HepG2 (cell line): ENCODE data around the gene UTS2R. TPM values are rescaled to one million over a fixed set of nuclear protein-coding genes. Genes with fewer than 3 reads are reported as not detected.

Experiments
- CEBPG ChIP-seq: IDR thresholded peaks from 2 replicates; pipeline ENCODE4 v1.6.1; 2016
- DNMT1 ChIP-seq: sonication (generic); formaldehyde crosslinking; IDR thresholded peaks from 2 replicates; pipeline ENCODE4 v1.5.1; 2020; ENCODE audit warnings: mild to moderate bottlenecking, missing genetic modification reagents
- ELF3 ChIP-seq: IDR thresholded peaks from 2 replicates; pipeline ENCODE4 v1.6.1; 2016; ENCODE audit warnings: missing genetic modification reagents, missing compliant biosample characterization
- FOXK1 ChIP-seq: sonication (generic); formaldehyde crosslinking; IDR thresholded peaks from 2 replicates; pipeline ENCODE4 v1.4.0; 2020; ENCODE audit warnings: low read depth, missing genetic modification reagents, borderline replicate concordance
- FOXM1 ChIP-seq: sonication (generic); formaldehyde crosslinking; IDR thresholded peaks from 2 replicates; pipeline ENCODE4 v1.5.0; 2020; ENCODE audit warnings: missing genetic modification reagents
- HOXD1 ChIP-seq: sonication (generic); formaldehyde crosslinking; IDR thresholded peaks from 2 replicates; pipeline ENCODE4 v1.5.0; 2020; ENCODE audit warnings: missing genetic modification reagents
- KDM4B ChIP-seq: sonication (generic); formaldehyde crosslinking; IDR thresholded peaks from 2 replicates; pipeline ENCODE4 v1.4.0; 2020; ENCODE audit warnings: missing genetic modification reagents
- KDM5B ChIP-seq: sonication (generic); formaldehyde crosslinking; IDR thresholded peaks from 2 replicates; pipeline ENCODE4 v1.4.0; 2020; ENCODE audit warnings: missing genetic modification reagents, mild to moderate bottlenecking, borderline replicate concordance
- NFE2 ChIP-seq: sonication (generic); formaldehyde crosslinking; IDR thresholded peaks from 2 replicates; pipeline ENCODE4 v1.4.0; 2020; ENCODE audit warnings: missing genetic modification reagents
- NFKB2 ChIP-seq: sonication (generic); formaldehyde crosslinking; IDR thresholded peaks from 2 replicates; pipeline ENCODE4 v1.4.0; 2020; ENCODE audit warnings: missing genetic modification reagents, borderline replicate concordance
- NONO ChIP-seq, 2 experiments: fragments of 450-650 bp in 1 of 2; sonication (generic) in 1 of 2; formaldehyde crosslinking in 1 of 2; IDR thresholded peaks in 1 of 2; conservative IDR thresholded peaks in 1 of 2; 2 replicates each; pipeline versions ENCODE4 v1.6.1 to v1.8.0; 2017 to 2022; ENCODE audit warnings: mild to moderate bottlenecking in 1 of 2, missing genetic modification reagents in 1 of 2, moderate library complexity in 1 of 2
- RCOR2 ChIP-seq: IDR thresholded peaks from 2 replicates; pipeline ENCODE4 v1.6.1; 2016; ENCODE audit warnings: missing biosample characterization, missing genetic modification reagents
- SMC3 ChIP-seq: IDR thresholded peaks from 2 replicates; pipeline ENCODE4 v1.6.1; 2011; ENCODE audit warnings: low read length, improper control_type of control experiment
- SOX5 ChIP-seq: IDR thresholded peaks from 2 replicates; pipeline ENCODE4 v1.6.1; 2016; ENCODE audit warnings: borderline replicate concordance
- SP4 ChIP-seq: sonication (generic); formaldehyde crosslinking; IDR thresholded peaks from 2 replicates; pipeline ENCODE4 v1.8.1; 2023; ENCODE audit warnings: mild to moderate bottlenecking, missing genetic modification reagents
- SYNCRIP ChIP-seq: fragments of 200-400 bp; formaldehyde crosslinking; IDR thresholded peaks from 2 replicates; pipeline ENCODE4 v1.6.1; 2018; ENCODE audit warnings: mild to moderate bottlenecking, low read depth, low read length; ENCODE audit not compliant: insufficient read depth
- TMF1 ChIP-seq: sonication (generic); formaldehyde crosslinking; IDR thresholded peaks from 2 replicates; pipeline ENCODE4 v1.8.1; 2022; ENCODE audit warnings: low read depth, missing genetic modification reagents
- TRIM24 ChIP-seq: sonication (generic); formaldehyde crosslinking; IDR thresholded peaks from 2 replicates; pipeline ENCODE4 v1.8.0; 2022; ENCODE audit warnings: mild to moderate bottlenecking, missing genetic modification reagents
- ZNF12 ChIP-seq: sonication (generic); formaldehyde crosslinking; IDR thresholded peaks from 2 replicates; pipeline ENCODE4 v1.5.0; 2020; ENCODE audit warnings: missing genetic modification reagents
- ZNF121 ChIP-seq: sonication (generic); formaldehyde crosslinking; IDR thresholded peaks from 2 replicates; pipeline ENCODE4 v1.5.0; 2020; ENCODE audit warnings: mild to moderate bottlenecking, missing genetic modification reagents
- ZNF530 ChIP-seq: sonication (generic); formaldehyde crosslinking; IDR thresholded peaks from 2 replicates; pipeline ENCODE4 v1.5.0; 2020; ENCODE audit warnings: low read depth, mild to moderate bottlenecking, missing genetic modification reagents
- ZNF788 ChIP-seq: sonication (generic); formaldehyde crosslinking; IDR thresholded peaks from 2 replicates; pipeline ENCODE4 v1.5.0; 2020; ENCODE audit warnings: mild to moderate bottlenecking, missing genetic modification reagents, borderline replicate concordance
- polyA plus RNA-seq, 8 experiments: library from polyadenylated mRNA; depleted of rRNA in 3 of 8; stranded (reverse) in 7 of 8; unstranded in 1 of 8; fragments of >200 nt; fragmentation: Illumina TruSeq in 4 of 8; extraction: Trizol in 4 of 8; gene quantifications; 2 replicates each; pipeline versions ENCODE4 v1.2.1 to v1.2.3, GENCODE V29; 2011 to 2016; ENCODE audit warnings: low read depth in 4 of 8, missing spikeins in 1 of 8, mixed read lengths in 1 of 8; ENCODE audit not compliant: insufficient read depth in 1 of 8
- total RNA-seq, 5 experiments: library from RNA; depleted of rRNA; stranded (reverse); fragments of >200 nt; fragmentation: Illumina TruSeq; extraction: Trizol; gene quantifications; 2 replicates each; pipeline ENCODE4 v1.2.3, GENCODE V29; 2016; ENCODE audit warnings: low read depth in 1 of 5
- TF ChIP-seq, protein P1 (sequence below): sonication (generic); formaldehyde crosslinking; IDR thresholded peaks from 2 replicates; pipeline ENCODE4 v1.5.0; 2020; ENCODE audit warnings: missing genetic modification reagents
- TF ChIP-seq, protein P2 (sequence below): sonication (generic); formaldehyde crosslinking; IDR thresholded peaks from 2 replicates; pipeline ENCODE4 v1.5.0; 2020; ENCODE audit warnings: missing genetic modification reagents
- TF ChIP-seq, protein P3 (sequence below): sonication (generic); formaldehyde crosslinking; IDR thresholded peaks from 2 replicates; pipeline ENCODE4 v1.8.0; 2023; ENCODE audit warnings: mild to moderate bottlenecking, missing genetic modification reagents
- TF ChIP-seq, protein P4 (sequence below): sonication (generic); formaldehyde crosslinking; IDR thresholded peaks from 2 replicates; pipeline ENCODE4 v1.5.0; 2020; ENCODE audit warnings: missing genetic modification reagents, mild to moderate bottlenecking, borderline replicate concordance

The UTS2R gene
- total and polyA plus RNA-seq, 2 of the 13 experiments (the other 11 are each of a cell fraction or from before 2014, with no cell fraction given): 0.13 to 0.15 TPM

DNA sequence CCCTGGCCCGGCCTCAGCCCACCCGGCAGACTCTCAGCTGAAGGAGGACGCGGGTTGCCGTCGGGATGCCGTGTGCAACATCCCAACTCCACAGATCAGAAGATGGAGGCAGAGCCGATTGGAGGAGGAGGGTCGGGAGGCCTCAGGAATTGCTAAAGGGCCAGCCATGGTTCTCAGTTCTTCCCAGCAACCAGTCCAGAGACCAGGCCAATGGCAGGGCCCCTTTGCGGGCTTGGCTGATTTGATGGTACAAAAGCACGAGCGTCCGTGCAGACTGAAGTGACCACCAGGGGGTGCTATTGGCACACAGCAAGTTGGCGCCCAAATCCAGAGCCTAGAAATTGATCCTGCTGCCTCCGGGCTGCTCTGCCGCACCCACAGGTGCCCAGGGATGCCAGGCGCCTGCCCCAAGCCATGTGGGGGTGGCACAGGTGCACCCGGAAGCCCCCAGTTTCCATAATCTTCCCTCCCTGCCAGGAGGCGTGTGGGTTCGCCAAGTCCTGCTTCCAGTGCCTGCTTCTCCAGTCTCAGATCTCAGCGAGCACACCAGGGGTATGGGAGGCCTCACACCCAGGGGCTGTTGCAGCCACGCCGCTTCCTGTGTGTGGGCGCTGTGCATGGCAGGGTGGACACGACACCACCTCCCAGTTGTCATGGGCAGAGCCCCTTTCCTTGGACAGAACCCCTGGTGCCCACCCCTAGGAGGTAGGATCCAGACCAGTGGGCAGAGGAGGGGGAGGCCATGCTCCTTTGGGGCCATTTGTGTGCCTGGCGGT, 19.7 kb upstream of the UTS2R start (continued):
- TF ChIP-seq FOXK1 (CRISPR knock-in tag): no peak
- no peak for TF ChIP-seq FOXM1
- TF ChIP-seq NONO (IDR thresholded peaks at IDR 0.05): no peak
- peak; percentile 76; the same call in 1 of the 2 replicates for TF ChIP-seq NONO (CRISPR knock-in tag; conservative IDR thresholded peaks at IDR 0.05)
- TF ChIP-seq SOX5 (CRISPR knock-in tag): peak; percentile 60; the same call in 1 of the 2 replicates
- no peak for TF ChIP-seq SYNCRIP
- 0 out of 2 replicates have a peak, but pooled peaks have one; percentile 6 for TF ChIP-seq ZNF12 (CRISPR knock-in tag)
- peak; percentile 31; the same call in 1 of the 2 replicates for TF ChIP-seq ZNF121 (CRISPR knock-in tag)
- TF ChIP-seq RCOR2 (CRISPR knock-in tag): 0 out of 2 replicates have a peak, but pooled peaks have one; percentile 61
- TF ChIP-seq DNMT1: no peak
- TF ChIP-seq, protein P1, sequence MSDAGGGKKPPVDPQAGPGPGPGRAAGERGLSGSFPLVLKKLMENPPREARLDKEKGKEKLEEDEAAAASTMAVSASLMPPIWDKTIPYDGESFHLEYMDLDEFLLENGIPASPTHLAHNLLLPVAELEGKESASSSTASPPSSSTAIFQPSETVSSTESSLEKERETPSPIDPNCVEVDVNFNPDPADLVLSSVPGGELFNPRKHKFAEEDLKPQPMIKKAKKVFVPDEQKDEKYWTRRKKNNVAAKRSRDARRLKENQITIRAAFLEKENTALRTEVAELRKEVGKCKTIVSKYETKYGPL (CRISPR knock-in tag): no peak
- TF ChIP-seq, protein P2, sequence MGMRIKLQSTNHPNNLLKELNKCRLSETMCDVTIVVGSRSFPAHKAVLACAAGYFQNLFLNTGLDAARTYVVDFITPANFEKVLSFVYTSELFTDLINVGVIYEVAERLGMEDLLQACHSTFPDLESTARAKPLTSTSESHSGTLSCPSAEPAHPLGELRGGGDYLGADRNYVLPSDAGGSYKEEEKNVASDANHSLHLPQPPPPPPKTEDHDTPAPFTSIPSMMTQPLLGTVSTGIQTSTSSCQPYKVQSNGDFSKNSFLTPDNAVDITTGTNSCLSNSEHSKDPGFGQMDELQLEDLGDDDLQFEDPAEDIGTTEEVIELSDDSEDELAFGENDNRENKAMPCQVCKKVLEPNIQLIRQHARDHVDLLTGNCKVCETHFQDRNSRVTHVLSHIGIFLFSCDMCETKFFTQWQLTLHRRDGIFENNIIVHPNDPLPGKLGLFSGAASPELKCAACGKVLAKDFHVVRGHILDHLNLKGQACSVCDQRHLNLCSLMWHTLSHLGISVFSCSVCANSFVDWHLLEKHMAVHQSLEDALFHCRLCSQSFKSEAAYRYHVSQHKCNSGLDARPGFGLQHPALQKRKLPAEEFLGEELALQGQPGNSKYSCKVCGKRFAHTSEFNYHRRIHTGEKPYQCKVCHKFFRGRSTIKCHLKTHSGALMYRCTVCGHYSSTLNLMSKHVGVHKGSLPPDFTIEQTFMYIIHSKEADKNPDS (CRISPR knock-in tag): 0 out of 2 replicates have a peak, but pooled peaks have one; percentile 21
- TF ChIP-seq, protein P3, sequence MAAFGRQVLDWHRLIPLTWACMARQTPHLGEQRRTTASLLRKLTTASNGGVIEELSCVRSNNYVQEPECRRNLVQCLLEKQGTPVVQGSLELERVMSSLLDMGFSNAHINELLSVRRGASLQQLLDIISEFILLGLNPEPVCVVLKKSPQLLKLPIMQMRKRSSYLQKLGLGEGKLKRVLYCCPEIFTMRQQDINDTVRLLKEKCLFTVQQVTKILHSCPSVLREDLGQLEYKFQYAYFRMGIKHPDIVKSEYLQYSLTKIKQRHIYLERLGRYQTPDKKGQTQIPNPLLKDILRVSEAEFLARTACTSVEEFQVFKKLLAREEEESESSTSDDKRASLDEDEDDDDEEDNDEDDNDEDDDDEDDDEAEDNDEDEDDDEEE (CRISPR knock-in tag): no peak; the same call in 1 of the 2 replicates
- TF ChIP-seq NFE2 (CRISPR knock-in tag): no peak
- peak; percentile 95 for TF ChIP-seq SMC3
- TF ChIP-seq ZNF788 (CRISPR knock-in tag): no peak
- no peak; the same call in 1 of the 2 replicates for TF ChIP-seq NFKB2 (CRISPR knock-in tag)
- no peak for TF ChIP-seq TRIM24 (CRISPR knock-in tag)
- peak; percentile 63; the same call in 1 of the 2 replicates for TF ChIP-seq ELF3 (CRISPR knock-in tag)
- TF ChIP-seq, protein P4, sequence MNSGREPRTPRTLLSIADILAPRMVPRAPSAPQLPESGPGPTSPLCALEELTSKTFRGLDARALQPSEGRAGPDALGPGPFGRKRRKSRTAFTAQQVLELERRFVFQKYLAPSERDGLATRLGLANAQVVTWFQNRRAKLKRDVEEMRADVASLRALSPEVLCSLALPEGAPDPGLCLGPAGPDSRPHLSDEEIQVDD (CRISPR knock-in tag): peak; percentile 65; the same call in 1 of the 2 replicates
- peak; percentile 56; the same call in 1 of the 2 replicates for TF ChIP-seq KDM4B (CRISPR knock-in tag)
- TF ChIP-seq HOXD1 (CRISPR knock-in tag): no peak
- no peak; the same call in 1 of the 2 replicates for TF ChIP-seq CEBPG
- no peak for TF ChIP-seq SP4
- no peak; the same call in 1 of the 2 replicates for TF ChIP-seq TMF1 (CRISPR knock-in tag)
- TF ChIP-seq ZNF530 (CRISPR knock-in tag): no peak
- peak; percentile 87; the same call in 1 of the 2 replicates for TF ChIP-seq KDM5B (CRISPR knock-in tag)
